Tibial nerve (tissue), 4 donors: ENCODE results near the gene GOLT1A. TPM values are rescaled to one million over a fixed set of nuclear protein-coding genes. Genes with fewer than 3 reads are reported as not detected.

Source experiments
- DNase-seq, 2 donors: peaks; one replicate each; pipeline ENCODE4 v3.0.0-alpha.2; 2019; ENCODE audit warnings: low spot score in 2 of 2
- H3K27ac ChIP-seq, 4 donors: fragments of 200-600 bp; sonication (generic) in 3 of 4; one replicate each; pipeline ENCODE4 v1.5.1; 2017 to 2019; ENCODE audit warnings: mild to moderate bottlenecking in 1 of 4
- H3K27me3 ChIP-seq, 2 donors: fragments of 200-600 bp; sonication (generic) in 1 of 2; one replicate each; pipeline versions ENCODE4 v1.5.1 to v1.6.0; 2017 to 2019
- H3K36me3 ChIP-seq, 3 donors: fragments of 200-600 bp; sonication (generic); one replicate each; pipeline ENCODE4 v1.5.1; 2018 to 2019
- H3K4me1 ChIP-seq, 4 donors: fragments of 200-600 bp; sonication (generic) in 3 of 4; one replicate each; pipeline ENCODE4 v1.5.1; 2017 to 2019
- H3K4me3 ChIP-seq, 4 donors: fragments of 200-600 bp; sonication (generic) in 3 of 4; one replicate each; pipeline ENCODE4 v1.5.1; 2017 to 2019; ENCODE audit warnings: mild to moderate bottlenecking in 1 of 4, moderate library complexity in 1 of 4
- H3K9me3 ChIP-seq, 4 donors: fragments of 200-600 bp; sonication (generic) in 3 of 4; one replicate each; pipeline ENCODE4 v1.5.1; 2017 to 2019
- CTCF ChIP-seq, 5 experiments: fragments of 200-600 bp in 3 of 5; fragments of 450-650 bp in 2 of 5; sonication (generic) in 3 of 5; IDR thresholded peaks; one replicate each; pipeline ENCODE4 v1.5.1; 2016 to 2019; ENCODE audit warnings: antibody characterized with exemption in 5 of 5, mild to moderate bottlenecking in 3 of 5, moderate library complexity in 2 of 5
- EP300 ChIP-seq, 2 donors: sonication (generic); formaldehyde crosslinking; IDR thresholded peaks; one replicate each; pipeline ENCODE4 v1.6.1; 2017; ENCODE audit warnings: antibody characterized with exemption in 2 of 2, mild to moderate bottlenecking in 1 of 2
- POLR2A ChIP-seq, 2 donors: fragments of 450-650 bp; IDR thresholded peaks; one replicate each; pipeline ENCODE4 v1.6.1; 2017; ENCODE audit warnings: antibody characterized with exemption in 2 of 2, mild to moderate bottlenecking in 2 of 2, moderate library complexity in 2 of 2
- WGBS, 2 donors: methylation state at CpG; one replicate each; pipeline ENCODE4 v1.1.5; 2018; 5-methylcytosine and 5-hydroxymethylcytosine counted together
- total RNA-seq, 4 donors: library from RNA; depleted of rRNA; stranded (reverse); fragments of >200 nt; gene quantifications; one replicate each; pipeline ENCODE4 v1.1.0, GENCODE V29; 2016

The GOLT1A gene
- total RNA-seq, 4 donors from 2014 or later: not detected

GRCh38 chr1:204151552-204152309, 62.1 kb downstream of the GOLT1A start, which contains the start of gene ETNK2:
TSS of gene ETNK2 (minus strand) at chr1:204152044. CDS start at chr1:204151852, 192 bp downstream.
- Histone ChIP-seq H3K4me1 (peaks cover 0 to 58% (median 5%) of the 10 kb centered on the region in 4 donors), H3K4me3 (peak within 1 kb of the TSS; percentile 70 to 80 (median 73)), H3K36me3 (peaks cover 0 to 5% (median 0%) of the 10 kb centered on the region in 3 donors), H3K27me3 (no peaks in the 10 kb centered on the region), H3K9me3 (no peaks in the 10 kb centered on the region), H3K27ac (peak within 1 kb of the TSS; percentile 78 to 96 (median 88))
- TF ChIP-seq EP300 (IDR thresholded peaks at IDR 0.05) (peak in 1 of 2 donors; percentile 56), CTCF (IDR thresholded peaks at IDR 0.05) (no peak), POLR2A (IDR thresholded peaks at IDR 0.05) (peak; percentile 13 to 52)
- WGBS, 2 donors: 0 to 2% methylated on average over 9 to 17 of the region's 94 CpGs
- peak; percentile 42 to 48 for DNase-seq

DNA sequence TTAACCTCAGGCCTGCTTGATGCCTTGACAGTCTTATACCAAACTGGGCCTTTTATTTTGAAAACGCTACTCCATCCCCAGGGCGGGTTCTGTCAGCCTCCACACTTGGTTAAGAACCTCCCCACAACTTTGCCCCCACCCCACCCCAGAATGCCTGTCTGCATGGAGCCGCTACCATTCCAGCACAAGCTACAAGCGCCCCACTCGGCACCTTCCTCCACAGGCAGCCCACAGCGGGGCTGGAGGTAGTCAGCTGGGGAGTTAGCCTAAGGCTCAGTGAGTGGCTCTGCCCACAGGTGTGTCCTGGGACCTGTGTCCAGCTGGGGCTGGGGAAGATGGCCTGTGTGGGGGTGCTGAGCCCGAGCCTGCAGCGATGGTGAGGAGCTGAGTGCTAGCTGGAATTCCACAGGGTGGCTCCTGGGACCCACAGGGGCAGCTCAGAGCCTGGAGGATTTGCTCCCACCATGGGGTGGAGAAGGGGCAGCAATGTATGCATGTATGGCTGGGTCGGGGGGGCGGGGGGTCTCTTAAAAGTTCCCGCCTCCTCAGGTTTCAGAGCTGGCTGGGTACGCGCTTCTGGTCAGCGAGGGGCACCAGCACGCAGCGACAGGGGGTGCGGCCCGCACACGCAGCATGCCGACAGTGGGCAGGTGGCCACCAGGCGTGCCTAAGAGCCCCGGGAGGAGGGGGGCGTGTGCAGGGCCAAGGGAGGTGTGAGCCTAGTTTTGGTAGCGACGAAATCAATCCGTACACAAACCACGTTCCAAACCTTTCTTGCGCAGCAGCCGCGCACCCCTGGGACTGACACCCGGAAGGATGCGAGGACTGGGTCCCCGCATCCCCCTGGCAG, 62.9 kb downstream of the GOLT1A start:
- H3K4me1 ChIP-seq: peaks cover 0 to 58% (median 5%) of the 10 kb centered on the region in 4 donors
- TF ChIP-seq POLR2A (IDR thresholded peaks at IDR 0.05) (no peak), CTCF (IDR thresholded peaks at IDR 0.05) (no peak)
- H3K4me3 ChIP-seq: peak overlapping the region; percentile 65 to 80 (median 73)
- H3K27ac ChIP-seq: peak overlapping the region; percentile 78 to 96 (median 88)
- 18 to 33% methylated on average over 18 to 23 of the region's 33 CpGs for WGBS, 2 donors
- no peaks in the 10 kb centered on the region for H3K9me3 ChIP-seq
- DNase-seq: peak; percentile 35 to 60
- H3K27me3 ChIP-seq: no peaks in the 10 kb centered on the region
- H3K36me3 ChIP-seq: peaks cover 0 to 13% (median 0%) of the 10 kb centered on the region in 3 donors

DNA sequence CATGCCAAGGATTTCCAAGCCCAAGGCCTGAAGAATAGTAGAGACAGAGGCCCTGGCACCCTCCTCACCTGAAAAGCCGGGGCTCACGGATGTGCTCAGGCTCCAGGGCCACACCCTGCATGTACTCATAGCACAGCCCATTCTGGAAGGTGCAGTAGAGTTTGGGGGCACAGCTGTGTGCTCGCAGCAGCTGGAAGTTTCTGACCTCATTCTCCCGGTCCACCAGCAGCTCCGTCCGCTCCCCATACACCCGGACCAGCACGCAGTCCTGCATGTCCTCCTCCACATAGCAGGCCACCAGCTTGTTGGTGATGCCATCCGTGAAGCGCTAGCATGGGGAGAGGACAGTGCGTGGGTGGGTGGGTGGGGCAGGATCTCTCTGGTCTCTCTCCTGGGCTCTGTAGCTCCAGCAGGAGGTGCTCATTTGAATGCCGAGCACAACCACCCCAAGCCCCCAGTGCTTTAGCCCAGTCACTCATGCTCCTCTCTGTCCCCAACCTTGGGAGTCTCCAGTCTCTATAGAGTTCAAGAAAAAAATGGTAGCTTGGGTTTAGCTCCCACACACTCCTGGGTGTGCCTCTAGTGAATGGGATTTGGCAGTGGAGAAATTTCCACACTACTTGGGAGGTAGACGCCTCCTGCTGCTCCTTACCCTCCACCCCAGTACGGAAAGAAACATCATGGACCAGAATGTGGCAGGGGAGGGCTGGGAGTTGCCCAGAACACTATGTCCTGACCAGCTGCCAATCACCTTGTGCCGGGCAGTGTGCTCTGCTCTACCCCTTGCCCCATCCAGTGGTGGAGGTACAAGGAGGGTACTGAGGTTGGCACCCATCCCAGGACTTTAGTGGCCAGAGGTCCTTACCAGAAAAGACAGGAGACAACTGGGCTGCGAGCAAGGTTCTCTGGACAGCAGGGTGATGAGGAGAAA, 63.9 kb downstream of the GOLT1A start:
- H3K4me3 ChIP-seq: peak overlapping the region in 3 of 4 donors; percentile 65 to 80 (median 73)
- DNase-seq: peak; percentile 30 to 59

DNA sequence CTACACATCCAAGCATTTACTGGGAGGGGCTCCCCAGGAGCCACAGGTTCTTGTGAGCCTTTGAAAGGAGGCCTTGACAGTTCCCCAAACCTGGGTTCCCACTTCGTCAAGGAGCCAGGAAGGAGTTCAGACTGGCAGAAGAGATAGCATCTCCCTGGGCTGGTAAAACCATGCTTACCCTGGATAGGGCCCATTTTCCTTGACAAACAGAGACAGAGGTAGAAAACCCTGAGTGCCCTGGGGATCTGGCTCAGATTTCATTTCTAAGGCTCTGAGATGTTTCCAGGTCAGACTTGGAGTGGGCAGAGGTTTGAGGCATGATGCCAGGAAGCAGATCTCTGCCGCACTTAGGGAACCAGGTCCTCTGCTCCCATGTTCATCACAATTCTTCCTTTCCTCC, 64.7 kb downstream of the GOLT1A start:
- TF ChIP-seq CTCF (IDR thresholded peaks at IDR 0.05) (no peak), EP300 (IDR thresholded peaks at IDR 0.05) (no peak), POLR2A (IDR thresholded peaks at IDR 0.05) (no peak)
- Histone ChIP-seq H3K27ac (peak overlapping the region; percentile 25 to 96 (median 84)), H3K27me3 (no peaks in the 10 kb centered on the region), H3K4me3 (peak overlapping the region in 1 of 4 donors; percentile 80), H3K36me3 (peaks cover 0 to 29% (median 0%) of the 10 kb centered on the region in 3 donors), H3K4me1 (peaks cover 0 to 58% (median 5%) of the 10 kb centered on the region in 4 donors), H3K9me3 (no peaks in the 10 kb centered on the region)
- WGBS, 2 donors: 61 to 77% methylated on average over 2 of the region's 2 CpGs
- no peak for DNase-seq

More for the DNA sequence above, 63.9 kb downstream of the GOLT1A start:
- TF ChIP-seq EP300 (IDR thresholded peaks at IDR 0.05): peak; percentile 53 to 86
- no peak for TF ChIP-seq POLR2A (IDR thresholded peaks at IDR 0.05)
- no peaks in the 10 kb centered on the region for H3K9me3 ChIP-seq
- H3K27ac ChIP-seq: peak overlapping the region; percentile 78 to 96 (median 88)
- H3K27me3 ChIP-seq: no peaks in the 10 kb centered on the region
- peaks cover 0 to 58% (median 5%) of the 10 kb centered on the region in 4 donors for H3K4me1 ChIP-seq
- 67 to 72% methylated on average over 16 of the region's 16 CpGs for WGBS, 2 donors
- peaks cover 0 to 23% (median 0%) of the 10 kb centered on the region in 3 donors for H3K36me3 ChIP-seq

Other genes with a start within 250 kb of the GOLT1A start
- 100 to 1,000 TPM in 3 of 4 donors, 10 to 100 TPM in 1; 51.8 to 108 (median 105) TPM for gene SOX13, start 140.9 kb downstream of the GOLT1A start, total RNA-seq
- gene ETNK2, start 61.9 kb downstream of the GOLT1A start, total RNA-seq: 10 to 100 TPM; 24.6 to 95.2 (median 67.8) TPM
- gene REN, start 47.7 kb downstream of the GOLT1A start, total RNA-seq: not detected
- gene KISS1, start 17.5 kb downstream of the GOLT1A start, total RNA-seq: not detected
- gene PLEKHA6, start 145.9 kb upstream of the GOLT1A start, total RNA-seq: 10 to 100 TPM in 3 of 4 donors, 1 to 10 TPM in 1; 6.6 to 13.9 (median 12.1) TPM
- gene PPP1R15B, start 197.8 kb upstream of the GOLT1A start, total RNA-seq: 10 to 100 TPM; 42.9 to 59.9 (median 49.2) TPM